NCI-H226 (cell line): ENCODE results near the gene ZFAND3.

Experiments used
- DNase-seq: peaks from one replicate; pipeline ENCODE4 v3.0.0-alpha.2; 2015

ZFAND3 gene

GRCh38 chr6:38158762-38159350 lies 339.3 kb downstream of the ZFAND3 start:
- no peak for DNase-seq

DNA sequence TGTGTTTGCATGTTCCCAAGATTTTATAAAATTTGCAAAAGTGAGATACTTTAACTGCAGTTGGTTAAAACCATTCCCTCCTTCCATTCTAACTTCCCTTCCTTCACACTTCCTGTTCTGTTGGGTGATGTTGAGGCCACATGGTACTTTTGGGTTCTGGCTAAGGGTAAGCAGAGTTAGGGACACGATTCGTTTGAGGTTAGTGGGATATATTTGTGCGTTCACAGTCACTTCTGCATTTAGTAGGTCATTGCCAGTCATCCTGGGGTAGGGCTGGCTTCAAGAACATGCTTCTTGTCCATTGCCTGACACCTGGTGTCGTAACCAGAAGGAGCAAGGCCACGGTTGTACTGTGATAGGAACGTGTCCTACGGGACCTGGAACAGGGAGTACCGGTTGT lies 340.1 kb downstream of the ZFAND3 start:
- DNase-seq, result no peak

DNA sequence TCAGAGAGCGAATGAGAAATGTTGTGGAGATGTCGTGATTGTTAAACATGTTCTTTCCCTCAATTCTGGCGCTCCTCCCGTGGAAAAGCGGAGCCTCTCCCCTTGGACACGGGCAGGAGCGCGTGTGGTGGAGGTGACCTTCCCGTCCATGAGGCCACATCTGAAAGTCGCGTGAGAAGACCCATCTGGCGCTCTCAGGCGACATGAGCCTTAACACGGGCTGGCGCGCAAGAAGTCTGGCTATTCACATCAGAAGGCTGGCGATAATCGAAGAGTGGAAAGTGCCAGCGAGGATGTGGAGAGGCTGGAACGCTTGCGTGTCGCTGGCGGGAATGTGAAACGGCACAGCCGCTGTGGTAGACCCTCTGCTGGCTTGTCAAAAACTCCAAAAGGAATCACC lies 341.3 kb downstream of the ZFAND3 start:
- no peak for DNase-seq

GRCh38 chr6:38161331-38161730 lies 341.8 kb downstream of the ZFAND3 start:
- no peak for DNase-seq

- DNase-seq, result no peak
Observed at GRCh38 chr6:38161754-38162492, 342.4 kb downstream of the ZFAND3 start.

DNA sequence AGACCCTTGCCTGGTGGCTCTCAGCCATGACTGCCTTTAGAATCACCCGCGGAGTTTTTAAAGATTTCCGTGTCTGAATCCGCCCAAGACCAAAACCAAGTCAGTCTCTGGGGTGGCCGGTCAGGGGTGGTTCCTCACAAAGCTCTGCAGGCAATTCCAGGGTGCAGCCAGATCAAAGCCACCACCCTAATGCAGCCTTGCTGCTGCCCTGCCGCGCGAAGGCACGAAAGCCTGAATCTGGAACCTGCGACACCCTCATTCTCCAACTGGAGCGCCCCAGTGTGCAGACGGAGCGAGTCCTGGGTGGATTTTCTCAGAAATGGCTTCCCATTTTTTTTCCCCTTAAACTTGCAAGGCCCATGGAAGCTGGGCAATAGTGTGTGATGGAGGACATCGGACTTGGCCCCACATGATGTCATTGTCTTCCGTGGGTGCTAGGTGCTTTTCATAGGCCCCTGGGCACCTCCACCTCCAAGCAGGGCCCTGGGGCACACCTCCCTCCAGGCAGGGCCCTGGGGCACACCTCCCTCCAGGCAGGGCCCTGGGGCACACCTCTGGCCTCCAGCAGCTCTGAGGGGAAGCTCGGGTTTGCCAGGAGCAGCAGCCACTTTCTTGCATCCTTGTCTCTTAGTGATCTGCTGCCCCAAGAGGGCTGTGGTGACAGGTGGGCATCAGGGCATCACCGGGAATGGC lies 343.1 kb downstream of the ZFAND3 start:
- no peak for DNase-seq

- DNase-seq, result no peak
Observed at GRCh38 chr6:38163186-38164130, 343.9 kb downstream of the ZFAND3 start.

- no peak for DNase-seq
Observed at GRCh38 chr6:38164131-38164481, 344.6 kb downstream of the ZFAND3 start.

- DNase-seq, result no peak
Observed at GRCh38 chr6:38164671-38165108, 345.2 kb downstream of the ZFAND3 start.

- DNase-seq, result no peak
Observed at GRCh38 chr6:38166411-38167240, 347.1 kb downstream of the ZFAND3 start.

DNA sequence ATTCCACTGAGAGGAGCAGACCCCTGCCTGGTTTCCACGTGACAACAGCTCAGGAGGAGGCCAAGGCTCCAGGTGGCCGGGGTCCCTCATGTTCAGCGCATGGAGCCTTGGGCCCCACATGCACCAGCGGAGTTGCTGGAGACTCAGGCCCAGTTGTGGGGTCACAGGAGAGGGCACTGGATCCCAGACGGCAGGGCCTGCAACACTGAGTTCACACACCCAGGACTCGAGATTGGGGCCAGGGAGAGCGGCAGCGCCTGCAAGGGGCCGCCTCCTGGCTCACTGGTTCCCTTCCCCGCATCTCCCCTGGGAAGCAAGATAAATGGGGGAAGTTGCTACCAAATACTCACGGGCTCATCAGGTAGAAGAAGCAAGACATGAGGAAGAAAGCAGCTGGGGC lies 348.1 kb downstream of the ZFAND3 start:
- no peak for DNase-seq

- DNase-seq, result no peak
Observed at GRCh38 chr6:38168126-38168525, 348.6 kb downstream of the ZFAND3 start.

GRCh38 chr6:38168699-38169098 lies 349.2 kb downstream of the ZFAND3 start:
- DNase-seq, result no peak

DNA sequence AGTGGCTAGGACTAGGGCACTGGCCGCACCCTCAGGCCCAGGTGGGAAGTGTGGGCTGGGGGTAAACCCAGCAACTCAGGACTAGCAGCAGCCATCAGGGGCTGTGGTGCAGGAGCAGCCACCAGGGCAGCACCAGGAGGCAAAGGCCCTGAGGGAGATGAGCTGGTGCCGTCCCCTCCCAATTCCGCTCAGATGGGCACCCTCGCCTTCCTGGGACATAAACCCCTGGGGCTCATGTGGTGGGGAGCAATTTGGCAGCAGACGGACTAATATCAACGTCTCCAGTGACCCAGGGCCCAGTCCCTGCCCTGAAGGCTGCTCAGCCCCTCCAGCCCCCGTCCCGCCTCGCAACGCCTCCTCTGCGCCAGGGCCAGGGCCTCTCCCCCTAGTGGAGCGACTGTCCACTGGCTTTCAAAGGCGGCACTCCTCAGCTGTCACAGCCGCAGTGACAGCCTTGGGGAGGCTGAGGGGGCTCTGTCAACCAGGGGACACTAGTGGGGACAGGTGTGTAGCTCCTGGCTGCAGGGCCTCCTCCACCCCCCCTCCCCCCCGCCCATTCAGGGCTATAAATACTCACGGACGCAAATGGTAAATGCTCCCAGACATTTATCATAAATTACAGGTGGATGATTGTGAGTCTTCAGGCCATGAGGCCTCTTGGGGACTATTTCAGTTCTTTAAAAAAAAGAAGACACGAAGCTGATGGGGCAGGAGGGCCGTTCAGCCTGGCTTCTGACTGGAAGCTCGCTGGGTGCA lies 349.9 kb downstream of the ZFAND3 start:
- DNase-seq, result no peak

DNA sequence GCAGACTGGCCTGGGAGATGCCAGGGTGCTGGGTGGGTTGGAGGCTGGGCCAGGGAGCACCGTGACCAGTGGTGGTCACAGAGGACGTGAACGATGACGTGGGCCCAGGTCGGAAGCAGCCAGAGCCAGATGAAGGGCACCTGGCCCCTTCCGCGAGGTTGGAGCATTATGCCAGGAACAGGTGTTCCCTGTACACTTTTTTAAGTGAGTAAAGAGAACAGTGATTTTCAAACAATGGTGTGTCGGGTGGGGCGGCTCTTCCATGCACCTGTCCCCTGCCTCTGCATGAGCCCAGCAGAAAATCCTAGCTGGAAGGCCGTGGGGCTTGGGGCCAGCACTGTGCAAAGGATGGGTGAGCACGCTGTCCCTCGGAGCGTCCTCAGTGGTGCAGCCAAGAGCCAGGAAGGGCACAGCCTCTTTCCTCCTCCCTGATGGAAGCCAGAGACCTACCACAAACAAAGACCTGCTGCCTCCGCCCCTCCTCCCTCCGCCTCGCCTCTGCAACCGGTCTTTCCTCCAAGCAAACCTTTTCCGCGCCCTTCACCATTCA lies 350.5 kb downstream of the ZFAND3 start:
- no peak for DNase-seq

- no peak for DNase-seq
Observed at GRCh38 chr6:38170666-38171355, 351.3 kb downstream of the ZFAND3 start.

DNA sequence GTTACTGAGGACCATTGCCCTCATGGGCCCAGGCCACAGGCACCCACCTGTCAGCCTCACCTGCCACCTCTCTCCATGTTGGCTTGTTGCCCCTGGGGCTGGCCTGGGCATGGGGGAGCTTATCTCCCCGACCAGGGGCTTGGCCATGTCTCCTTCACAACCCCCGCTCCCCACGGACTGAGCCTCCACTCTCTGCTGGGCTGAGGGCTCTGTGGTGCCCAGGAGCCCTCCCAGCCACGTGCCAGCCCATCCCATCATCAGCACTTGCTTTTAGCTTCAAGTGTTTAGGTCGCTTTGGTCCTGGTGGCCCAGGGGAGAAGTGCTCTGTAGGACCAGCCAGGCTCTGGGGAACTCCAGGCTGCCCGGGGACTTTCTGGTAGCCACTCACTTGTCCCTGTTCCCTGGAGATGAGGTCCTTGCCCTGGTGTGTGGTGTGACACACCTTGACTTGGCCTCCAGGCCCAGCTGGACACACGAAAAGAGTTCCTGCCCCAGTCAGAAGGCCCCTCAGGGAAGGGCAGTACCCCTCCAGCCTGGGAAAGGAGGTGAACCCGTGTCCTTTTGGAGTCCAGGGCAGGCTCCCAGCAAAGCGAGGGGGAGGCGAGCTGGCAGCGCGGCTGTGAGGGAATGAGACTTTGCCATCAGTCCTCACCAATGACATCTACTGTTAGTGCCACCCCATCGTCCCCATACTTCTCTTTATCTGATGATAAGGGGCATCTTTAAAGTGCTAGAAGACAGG lies 352.6 kb downstream of the ZFAND3 start:
- no peak for DNase-seq

GRCh38 chr6:38172739-38173410 lies 353.3 kb downstream of the ZFAND3 start:
- DNase-seq, result no peak

DNA sequence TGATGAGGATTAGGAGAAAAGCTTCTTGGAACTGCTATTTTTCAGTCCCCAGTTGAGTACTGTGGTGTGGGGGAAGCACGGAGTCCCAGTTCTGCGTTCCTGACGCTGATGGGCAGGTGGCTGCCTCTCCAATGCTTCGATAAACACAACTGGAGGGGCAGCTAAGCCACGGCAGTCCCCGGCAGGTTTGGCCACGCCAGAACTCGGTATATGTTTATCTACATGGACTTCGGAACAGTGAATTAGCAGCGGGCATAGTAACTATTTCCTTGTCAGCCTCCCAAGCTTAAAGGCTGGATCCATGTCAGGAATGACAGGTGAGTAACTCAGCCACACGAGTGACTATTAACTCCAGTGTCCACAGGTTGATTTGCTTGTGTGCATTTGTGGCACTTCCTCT lies 354.4 kb downstream of the ZFAND3 start:
- no peak for DNase-seq
